Astrocyte (in vitro differentiated cells and primary cell): ENCODE results near the gene GUSB. TPM values are rescaled to one million over a fixed set of nuclear protein-coding genes. Genes with fewer than 3 reads are reported as not detected.

Experiments
- DNase-seq: peaks from one replicate; pipeline ENCODE4 v3.0.0-alpha.2; 2010; ENCODE audit warnings: low read depth
- FAIRE-seq: peaks from 2 replicates; lab custom pipeline; 2011; peaks lifted over from hg19 to GRCh38; lab: Jason Lieb, UNC
- H2AFZ ChIP-seq: 2 replicates; pipeline ENCODE4 v1.6.0; 2012; ENCODE audit warnings: low read depth, low read length, inconsistent platforms
- H3K27ac ChIP-seq: 2 replicates; pipeline ENCODE4 v1.5.1; 2011; ENCODE audit warnings: low read depth, low read length, inconsistent platforms
- H3K27me3 ChIP-seq: 2 replicates; pipeline ENCODE4 v1.6.0; 2011; ENCODE audit warnings: low read length, inconsistent platforms; ENCODE audit not compliant: insufficient read depth
- H3K36me3 ChIP-seq: 2 replicates; pipeline ENCODE4 v1.5.1; 2011; ENCODE audit warnings: low read length, inconsistent platforms; ENCODE audit not compliant: insufficient read depth
- H3K4me1 ChIP-seq: 2 replicates; pipeline ENCODE4 v1.5.1; 2011; ENCODE audit warnings: low read length, inconsistent platforms; ENCODE audit not compliant: insufficient read depth
- H3K4me2 ChIP-seq: 2 replicates; pipeline ENCODE4 v1.6.0; 2012; ENCODE audit warnings: low read length, inconsistent platforms
- H3K4me3 ChIP-seq: 2 replicates; pipeline ENCODE4 v1.5.1; 2011; ENCODE audit warnings: low read depth, mild to moderate bottlenecking, low read length, inconsistent platforms; ENCODE audit not compliant: insufficient read depth
- H3K79me2 ChIP-seq: 2 replicates; pipeline ENCODE4 v1.6.0; 2012; ENCODE audit warnings: mild to moderate bottlenecking, low read length, inconsistent platforms; ENCODE audit not compliant: insufficient read depth
- H3K9ac ChIP-seq: 2 replicates; pipeline ENCODE4 v1.6.0; 2012; ENCODE audit warnings: mild to moderate bottlenecking, low read length, inconsistent platforms
- H3K9me3 ChIP-seq: 2 replicates; pipeline ENCODE4 v1.5.1; 2012; ENCODE audit warnings: low read depth, mild to moderate bottlenecking, low read length, inconsistent platforms; ENCODE audit not compliant: insufficient read depth
- H4K20me1 ChIP-seq: 2 replicates; pipeline ENCODE4 v1.6.0; 2012; ENCODE audit warnings: low read length, inconsistent platforms; ENCODE audit not compliant: insufficient read depth
- H3K27ac Mint-ChIP-seq: one replicate; pipeline ENCODE4 v1.8.0; 2021; ENCODE audit warnings: mild to moderate bottlenecking, mixed read lengths; ENCODE audit not compliant: unreplicated experiment
- H3K27me3 Mint-ChIP-seq: one replicate; pipeline ENCODE4 v1.8.0; 2021; ENCODE audit warnings: low read depth, mixed read lengths; ENCODE audit not compliant: unreplicated experiment
- H3K36me3 Mint-ChIP-seq: one replicate; pipeline ENCODE4 v1.8.0; 2021; ENCODE audit warnings: low read depth, mixed read lengths; ENCODE audit not compliant: unreplicated experiment
- H3K4me1 Mint-ChIP-seq: one replicate; pipeline ENCODE4 v1.8.0; 2021; ENCODE audit warnings: low read depth, mixed read lengths; ENCODE audit not compliant: unreplicated experiment
- H3K4me3 Mint-ChIP-seq: one replicate; pipeline ENCODE4 v1.8.0; 2021; ENCODE audit warnings: mild to moderate bottlenecking, moderate library complexity, mixed read lengths; ENCODE audit not compliant: unreplicated experiment
- H3K9me3 Mint-ChIP-seq: one replicate; pipeline ENCODE4 v1.8.0; 2021; ENCODE audit warnings: mild to moderate bottlenecking, mixed read lengths; ENCODE audit not compliant: unreplicated experiment
- EZH2 ChIP-seq: IDR thresholded peaks from 2 replicates; pipeline ENCODE4 v1.6.1; 2012; ENCODE audit warnings: mild to moderate bottlenecking, low read length, inconsistent platforms; ENCODE audit not compliant: insufficient read depth
- total RNA-seq: library from RNA; stranded (reverse); gene quantifications from 2 replicates; pipeline ENCODE4 v1.2.1, GENCODE V29; 2021
- TF ChIP-seq, protein P1 (sequence below): IDR thresholded peaks from 2 replicates; pipeline ENCODE4 v1.5.1; 2011; ENCODE audit warnings: low read depth, mild to moderate bottlenecking, inconsistent platforms, low read length, moderate library complexity; ENCODE audit not compliant: insufficient read depth

Gene GUSB
- total RNA-seq, 1 donor from 2014 or later = 18.3 TPM

DNA sequence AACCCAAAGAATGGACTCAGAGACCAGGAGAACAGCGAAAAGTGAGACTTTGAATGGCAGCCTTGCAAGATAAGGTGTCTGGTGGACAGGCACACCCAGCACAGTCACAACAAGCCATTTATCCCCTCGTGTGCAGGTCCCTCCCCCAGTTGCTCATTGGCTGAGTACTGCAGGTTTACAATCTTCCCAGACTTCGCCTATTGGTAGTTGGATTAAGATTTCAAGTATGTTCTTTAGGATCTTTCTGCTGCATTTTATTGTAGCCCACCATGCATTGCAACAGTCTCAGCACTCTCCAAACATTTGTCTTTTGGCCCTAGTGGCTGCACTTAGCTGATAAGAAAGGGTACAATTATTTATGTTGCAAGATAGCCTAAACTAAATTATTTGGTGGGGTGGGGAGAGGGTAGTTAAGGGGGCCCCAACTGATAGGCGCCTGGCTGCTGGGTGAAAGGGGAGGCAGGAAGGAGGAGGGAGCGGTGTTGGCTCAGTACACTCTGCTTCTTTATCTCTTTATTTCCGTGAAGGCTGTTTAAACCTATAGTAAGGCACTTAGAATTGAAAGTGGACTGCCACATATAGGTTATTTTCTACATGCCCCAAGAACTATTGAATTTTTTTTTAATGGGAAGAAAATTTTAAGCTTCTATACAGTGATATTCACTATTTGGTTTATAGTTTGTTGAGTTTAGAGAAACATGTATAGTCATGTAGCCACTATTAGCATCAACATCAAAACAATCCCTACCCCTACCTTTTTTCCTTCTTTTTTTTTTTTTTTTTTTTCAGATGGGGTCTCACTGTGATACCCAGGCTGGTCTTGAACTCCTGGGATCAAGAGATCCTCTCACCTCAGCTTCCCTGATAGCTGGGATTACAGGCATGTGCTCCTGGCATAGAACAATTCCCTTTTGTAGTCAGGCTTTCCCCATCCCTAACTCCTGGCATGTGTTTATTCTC, 54.2 kb downstream of the GUSB start:
- H3K9me3 ChIP-seq = no peaks in the 10 kb centered on the region
- no peaks in the 10 kb centered on the region for H3K27me3 ChIP-seq
- DNase-seq (no peak), FAIRE-seq (no peak)
- no peak overlapping the region for H3K4me2 ChIP-seq
- peaks cover 52% of the 10 kb centered on the region for H4K20me1 ChIP-seq
- no peaks in the 10 kb centered on the region for H3K4me1 ChIP-seq
- H3K79me2 ChIP-seq = peaks cover 31% of the 10 kb centered on the region
- no peak for TF ChIP-seq EZH2
- TF ChIP-seq, protein P1, sequence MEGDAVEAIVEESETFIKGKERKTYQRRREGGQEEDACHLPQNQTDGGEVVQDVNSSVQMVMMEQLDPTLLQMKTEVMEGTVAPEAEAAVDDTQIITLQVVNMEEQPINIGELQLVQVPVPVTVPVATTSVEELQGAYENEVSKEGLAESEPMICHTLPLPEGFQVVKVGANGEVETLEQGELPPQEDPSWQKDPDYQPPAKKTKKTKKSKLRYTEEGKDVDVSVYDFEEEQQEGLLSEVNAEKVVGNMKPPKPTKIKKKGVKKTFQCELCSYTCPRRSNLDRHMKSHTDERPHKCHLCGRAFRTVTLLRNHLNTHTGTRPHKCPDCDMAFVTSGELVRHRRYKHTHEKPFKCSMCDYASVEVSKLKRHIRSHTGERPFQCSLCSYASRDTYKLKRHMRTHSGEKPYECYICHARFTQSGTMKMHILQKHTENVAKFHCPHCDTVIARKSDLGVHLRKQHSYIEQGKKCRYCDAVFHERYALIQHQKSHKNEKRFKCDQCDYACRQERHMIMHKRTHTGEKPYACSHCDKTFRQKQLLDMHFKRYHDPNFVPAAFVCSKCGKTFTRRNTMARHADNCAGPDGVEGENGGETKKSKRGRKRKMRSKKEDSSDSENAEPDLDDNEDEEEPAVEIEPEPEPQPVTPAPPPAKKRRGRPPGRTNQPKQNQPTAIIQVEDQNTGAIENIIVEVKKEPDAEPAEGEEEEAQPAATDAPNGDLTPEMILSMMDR = no peak
- Mint-ChIP-seq H3K9me3 (peaks cover 4% of the 10 kb centered on the region), H3K36me3 (no peaks in the 10 kb centered on the region), H3K27me3 (no peaks in the 10 kb centered on the region), H3K27ac (no peak overlapping the region), H3K4me1 (peaks cover 4% of the 10 kb centered on the region), H3K4me3 (no peak overlapping the region)
- no peak overlapping the region for H3K27ac ChIP-seq
- no peak overlapping the region for H3K9ac ChIP-seq
- H3K4me3 ChIP-seq = no peak overlapping the region
- no peak overlapping the region for H2AFZ ChIP-seq
- no peaks in the 10 kb centered on the region for H3K36me3 ChIP-seq

GRCh38 chr7:65926588-65926987, 55.4 kb downstream of the GUSB start:
- FAIRE-seq = no peak
- no peak overlapping the region for H3K4me2 ChIP-seq
- H3K4me1 ChIP-seq = no peaks in the 10 kb centered on the region
- H3K9me3 ChIP-seq = no peaks in the 10 kb centered on the region
- H3K4me3 ChIP-seq = no peak overlapping the region
- H3K9ac ChIP-seq = no peak overlapping the region
- no peak for DNase-seq
- no peaks in the 10 kb centered on the region for H3K36me3 ChIP-seq
- Mint-ChIP-seq H3K36me3 (no peaks in the 10 kb centered on the region), H3K4me1 (peaks cover 4% of the 10 kb centered on the region), H3K9me3 (peaks cover 4% of the 10 kb centered on the region), H3K27me3 (no peaks in the 10 kb centered on the region), H3K4me3 (no peak overlapping the region), H3K27ac (no peak overlapping the region)
- no peak overlapping the region for H2AFZ ChIP-seq
- no peak for TF ChIP-seq EZH2
- TF ChIP-seq, protein P1 = no peak
- peaks cover 50% of the 10 kb centered on the region for H4K20me1 ChIP-seq
- no peaks in the 10 kb centered on the region for H3K27me3 ChIP-seq
- no peak overlapping the region for H3K27ac ChIP-seq
- peaks cover 20% of the 10 kb centered on the region for H3K79me2 ChIP-seq

DNA sequence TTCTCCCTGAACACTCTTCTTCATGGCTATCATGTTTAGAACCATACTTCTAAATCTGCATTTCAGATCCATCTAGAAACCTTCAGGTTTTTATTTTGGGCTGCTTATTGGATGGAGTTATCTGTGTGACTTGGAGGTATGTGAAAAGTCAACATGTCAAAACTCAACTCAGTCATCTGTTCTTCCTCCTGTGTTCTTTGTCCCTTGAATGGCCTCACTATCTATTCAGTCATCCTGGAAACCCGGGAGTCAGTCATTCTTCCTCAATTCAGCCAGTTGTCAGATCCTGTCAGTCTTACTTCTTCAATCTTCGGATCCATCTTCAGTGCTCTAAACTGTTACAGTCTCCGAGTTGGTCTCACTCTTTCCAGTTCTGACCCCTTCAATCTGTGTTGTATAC, 57.0 kb downstream of the GUSB start:
- no peaks in the 10 kb centered on the region for H3K27me3 Mint-ChIP-seq
- FAIRE-seq = no peak

More for the DNA sequence above, 57.0 kb downstream of the GUSB start:
- no peak overlapping the region for H3K4me3 ChIP-seq
- peaks cover 4% of the 10 kb centered on the region for H3K9me3 Mint-ChIP-seq
- TF ChIP-seq, protein P1 = no peak
- TF ChIP-seq EZH2 = no peak
- no peak overlapping the region for H3K4me3 Mint-ChIP-seq
- no peak overlapping the region for H3K9ac ChIP-seq
- H3K27ac ChIP-seq = no peak overlapping the region
- H3K4me1 ChIP-seq = no peaks in the 10 kb centered on the region
- H3K4me1 Mint-ChIP-seq = peaks cover 4% of the 10 kb centered on the region
- H3K27ac Mint-ChIP-seq = no peak overlapping the region
- H3K36me3 Mint-ChIP-seq = no peaks in the 10 kb centered on the region
- no peaks in the 10 kb centered on the region for H3K9me3 ChIP-seq
- H2AFZ ChIP-seq = no peak overlapping the region
- no peak overlapping the region for H3K4me2 ChIP-seq
- H4K20me1 ChIP-seq = peaks cover 42% of the 10 kb centered on the region
- DNase-seq = no peak
- H3K27me3 ChIP-seq = no peaks in the 10 kb centered on the region
- H3K36me3 ChIP-seq = no peaks in the 10 kb centered on the region
- H3K79me2 ChIP-seq = peaks cover 10% of the 10 kb centered on the region
